ENCODE data around the gene SPRED1. TPM values are rescaled to one million over a fixed set of nuclear protein-coding genes. Genes with fewer than 3 reads are reported as not detected.

Gene SPRED1
- polyA plus RNA-seq, 3 donors = 2.5 to 3.3 (median 3.2) TPM

- Histone ChIP-seq H3K4me2 (replicated peaks; ENCODE audit: extremely low read depth, low read length, poor library complexity, severe bottlenecking) (no peak overlapping the region), H3K4me1 (ENCODE audit: control insufficient read depth in 1 of 2, insufficient read depth in 2 of 2, low read length in 2 of 2) (no peaks in the 10 kb centered on the region), H3K4me3 (replicated peaks in 1 of 3; ENCODE audit: low read depth in 2 of 3, low read length in 3 of 3) (no peak overlapping the region), H3K27me3 (ENCODE audit: control insufficient read depth in 2 of 2, insufficient read depth in 2 of 2, low read length in 2 of 2) (no peaks in the 10 kb centered on the region), H3K9me3 (replicated peaks in 1 of 2; ENCODE audit: control insufficient read depth in 1 of 2, insufficient read depth in 1 of 2, low read length in 2 of 2) (no peaks in the 10 kb centered on the region), H3K9ac (ENCODE audit: insufficient read depth, low read length, poor library complexity, severe bottlenecking) (no peak overlapping the region), H3K79me2 (ENCODE audit: insufficient read depth, low read length) (no peaks in the 10 kb centered on the region), H4K20me1 (ENCODE audit: insufficient read depth, low read length) (no peaks in the 10 kb centered on the region), H3K27ac (ENCODE audit: low read depth in 1 of 2, low read length in 2 of 2) (no peak overlapping the region), H2AFZ (ENCODE audit: insufficient read depth, low read depth, low read length, poor library complexity, severe bottlenecking) (no peak overlapping the region), H3K36me3 (replicated peaks in 1 of 2; ENCODE audit: control insufficient read depth in 1 of 2, insufficient read depth in 2 of 2, low read length in 2 of 2) (no peaks in the 10 kb centered on the region)
- Mint-ChIP-seq H3K27ac (no peak overlapping the region), H3K27me3 (ENCODE audit: low read depth in 3 of 3) (peaks cover 1 to 8% (median 5%) of the 10 kb centered on the region in 3 donors), H3K4me1 (no peaks in the 10 kb centered on the region), H3K36me3 (no peaks in the 10 kb centered on the region), H3K9me3 (peaks cover 0 to 6% (median 0%) of the 10 kb centered on the region in 7 donors), H3K4me3 (no peak overlapping the region)
- intact Hi-C loops (cut with micrococcal nuclease) = no loop called here
- DNase-seq = no peak
- WGBS (ENCODE audit: insufficient coverage) = no CpG with 5 or more reads among the region's 4 CpGs
- TF ChIP-seq CTCF (IDR thresholded peaks at IDR 0.05) = no peak
Measured at GRCh38 chr15:38369936-38370478, 117.4 kb downstream of the SPRED1 start.

- H3K9me3 ChIP-seq (replicated peaks in 1 of 2; ENCODE audit: control insufficient read depth in 1 of 2, insufficient read depth in 1 of 2, low read length in 2 of 2) = no peaks in the 10 kb centered on the region
- Mint-ChIP-seq H3K27ac (no peak overlapping the region), H3K9me3 (peaks cover 0 to 6% (median 0%) of the 10 kb centered on the region in 7 donors), H3K36me3 (no peaks in the 10 kb centered on the region), H3K27me3 (ENCODE audit: low read depth in 3 of 3) (peaks cover 4% of the 10 kb centered on the region in 3 donors), H3K4me1 (peaks cover under 1% of the 10 kb centered on the region), H3K4me3 (no peak overlapping the region)
- H3K27me3 ChIP-seq (ENCODE audit: control insufficient read depth in 2 of 2, insufficient read depth in 2 of 2, low read length in 2 of 2) = no peaks in the 10 kb centered on the region
- H3K27ac ChIP-seq (ENCODE audit: low read depth in 1 of 2, low read length in 2 of 2) = no peak overlapping the region
- no CpG with 5 or more reads among the region's 4 CpGs for WGBS (ENCODE audit: insufficient coverage)
- no peak overlapping the region for H3K4me3 ChIP-seq (replicated peaks in 1 of 3; ENCODE audit: low read depth in 2 of 3, low read length in 3 of 3)
- no peak overlapping the region for H3K9ac ChIP-seq (ENCODE audit: insufficient read depth, low read length, poor library complexity, severe bottlenecking)
- H2AFZ ChIP-seq (ENCODE audit: insufficient read depth, low read depth, low read length, poor library complexity, severe bottlenecking) = no peak overlapping the region
- no peak for TF ChIP-seq CTCF (IDR thresholded peaks at IDR 0.05)
- no peaks in the 10 kb centered on the region for H3K79me2 ChIP-seq (ENCODE audit: insufficient read depth, low read length)
- DNase-seq = no peak
- intact Hi-C loops (cut with micrococcal nuclease) = no loop called here
- H4K20me1 ChIP-seq (ENCODE audit: insufficient read depth, low read length) = no peaks in the 10 kb centered on the region
- H3K4me1 ChIP-seq (ENCODE audit: control insufficient read depth in 1 of 2, insufficient read depth in 2 of 2, low read length in 2 of 2) = no peaks in the 10 kb centered on the region
- no peak overlapping the region for H3K4me2 ChIP-seq (replicated peaks; ENCODE audit: extremely low read depth, low read length, poor library complexity, severe bottlenecking)
- H3K36me3 ChIP-seq (replicated peaks in 1 of 2; ENCODE audit: control insufficient read depth in 1 of 2, insufficient read depth in 2 of 2, low read length in 2 of 2) = no peaks in the 10 kb centered on the region
Measured at GRCh38 chr15:38373016-38373415, 120.4 kb downstream of the SPRED1 start.

All from CD14-positive monocyte (primary cell).